Coronary artery (tissue), 2 donors: ENCODE results near the gene LAMB4.
A peak's percentile ranks its signal among the peaks of the same experiment; 100 is the strongest.

Source experiments
- DNase-seq: peaks from one replicate; pipeline ENCODE4 v3.0.0-alpha.2; 2017; ENCODE audit warnings: low spot score
- H3K27ac ChIP-seq, 2 donors: fragments of 200-600 bp; sonication (generic); one replicate each; pipeline ENCODE4 v1.5.1; 2016 to 2019
- H3K4me3 ChIP-seq: fragments of 200-600 bp; sonication (generic); 2 replicates; pipeline ENCODE4 v1.5.1; 2016; ENCODE audit warnings: mild to moderate bottlenecking, moderate library complexity
- TF ChIP-seq, protein P1 (sequence below): fragments of 200-600 bp; sonication (generic); IDR thresholded peaks from one replicate; pipeline ENCODE4 v1.5.1; 2019; ENCODE audit warnings: antibody characterized with exemption

The LAMB4 gene

DNA sequence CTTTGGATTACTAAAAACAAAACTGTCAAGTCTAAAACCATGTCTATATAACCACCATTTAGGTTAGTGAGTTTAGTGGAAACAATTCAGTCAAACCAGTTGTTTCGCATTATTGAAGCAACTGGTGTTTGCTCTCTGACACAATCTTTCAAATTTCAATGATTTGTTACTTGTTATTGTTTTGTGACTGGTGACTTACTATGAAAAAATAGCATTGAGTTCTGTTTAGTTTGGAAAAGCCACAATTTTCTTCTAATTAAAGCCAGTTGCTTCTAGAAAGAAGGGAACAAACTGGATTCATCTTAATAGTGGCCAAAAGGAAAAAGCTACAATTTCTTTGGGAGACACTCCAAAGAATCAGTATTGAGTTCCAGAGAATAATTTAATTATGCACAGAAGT is 30.4 kb downstream of the LAMB4 start:
- Histone ChIP-seq H3K4me3 (no peak overlapping the region), H3K27ac (no peak overlapping the region)
- no peak for DNase-seq
- TF ChIP-seq, protein P1, sequence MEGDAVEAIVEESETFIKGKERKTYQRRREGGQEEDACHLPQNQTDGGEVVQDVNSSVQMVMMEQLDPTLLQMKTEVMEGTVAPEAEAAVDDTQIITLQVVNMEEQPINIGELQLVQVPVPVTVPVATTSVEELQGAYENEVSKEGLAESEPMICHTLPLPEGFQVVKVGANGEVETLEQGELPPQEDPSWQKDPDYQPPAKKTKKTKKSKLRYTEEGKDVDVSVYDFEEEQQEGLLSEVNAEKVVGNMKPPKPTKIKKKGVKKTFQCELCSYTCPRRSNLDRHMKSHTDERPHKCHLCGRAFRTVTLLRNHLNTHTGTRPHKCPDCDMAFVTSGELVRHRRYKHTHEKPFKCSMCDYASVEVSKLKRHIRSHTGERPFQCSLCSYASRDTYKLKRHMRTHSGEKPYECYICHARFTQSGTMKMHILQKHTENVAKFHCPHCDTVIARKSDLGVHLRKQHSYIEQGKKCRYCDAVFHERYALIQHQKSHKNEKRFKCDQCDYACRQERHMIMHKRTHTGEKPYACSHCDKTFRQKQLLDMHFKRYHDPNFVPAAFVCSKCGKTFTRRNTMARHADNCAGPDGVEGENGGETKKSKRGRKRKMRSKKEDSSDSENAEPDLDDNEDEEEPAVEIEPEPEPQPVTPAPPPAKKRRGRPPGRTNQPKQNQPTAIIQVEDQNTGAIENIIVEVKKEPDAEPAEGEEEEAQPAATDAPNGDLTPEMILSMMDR: no peak

DNA sequence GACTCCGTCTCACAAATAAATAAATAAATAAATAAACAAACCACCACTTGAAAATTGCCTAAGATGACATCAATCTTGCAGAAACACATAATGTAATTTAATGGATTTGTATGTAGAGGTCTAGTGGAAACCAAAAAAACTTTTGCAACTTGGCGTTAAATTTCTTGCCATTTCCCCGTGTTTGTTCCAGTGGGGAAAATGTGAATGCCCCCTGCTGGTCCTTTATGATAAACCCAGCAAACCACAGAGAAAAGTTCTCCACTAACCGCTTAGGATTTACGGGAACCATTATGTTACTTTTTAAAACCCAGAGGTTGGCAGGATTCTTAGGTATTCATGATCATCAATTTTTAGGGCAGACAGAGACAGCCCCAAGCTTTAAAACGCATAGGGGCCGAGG is 32.5 kb downstream of the LAMB4 start:
- Histone ChIP-seq H3K27ac (no peak overlapping the region), H3K4me3 (no peak overlapping the region)
- DNase-seq: no peak
- TF ChIP-seq, protein P1: no peak

DNA sequence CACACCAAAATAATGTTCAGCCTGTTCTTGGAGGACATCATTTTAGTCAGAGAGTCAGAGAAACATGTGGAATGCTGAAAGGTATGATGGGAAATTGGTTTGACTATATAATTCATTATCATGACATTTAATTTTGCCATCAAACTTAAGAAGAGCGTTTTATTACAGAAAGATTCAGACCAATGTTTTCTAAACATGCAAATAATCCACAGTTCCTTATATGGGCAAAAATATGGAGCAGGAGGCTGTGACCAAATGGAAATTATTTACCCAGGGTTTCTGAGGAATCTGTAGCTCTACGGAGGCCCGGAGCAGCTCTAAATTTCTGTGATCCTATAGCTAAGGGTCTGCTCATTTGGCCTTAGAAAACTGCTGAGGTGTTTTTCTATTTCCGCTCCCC is 33.2 kb downstream of the LAMB4 start:
- no peak overlapping the region for H3K4me3 ChIP-seq
- no peak for DNase-seq

DNA sequence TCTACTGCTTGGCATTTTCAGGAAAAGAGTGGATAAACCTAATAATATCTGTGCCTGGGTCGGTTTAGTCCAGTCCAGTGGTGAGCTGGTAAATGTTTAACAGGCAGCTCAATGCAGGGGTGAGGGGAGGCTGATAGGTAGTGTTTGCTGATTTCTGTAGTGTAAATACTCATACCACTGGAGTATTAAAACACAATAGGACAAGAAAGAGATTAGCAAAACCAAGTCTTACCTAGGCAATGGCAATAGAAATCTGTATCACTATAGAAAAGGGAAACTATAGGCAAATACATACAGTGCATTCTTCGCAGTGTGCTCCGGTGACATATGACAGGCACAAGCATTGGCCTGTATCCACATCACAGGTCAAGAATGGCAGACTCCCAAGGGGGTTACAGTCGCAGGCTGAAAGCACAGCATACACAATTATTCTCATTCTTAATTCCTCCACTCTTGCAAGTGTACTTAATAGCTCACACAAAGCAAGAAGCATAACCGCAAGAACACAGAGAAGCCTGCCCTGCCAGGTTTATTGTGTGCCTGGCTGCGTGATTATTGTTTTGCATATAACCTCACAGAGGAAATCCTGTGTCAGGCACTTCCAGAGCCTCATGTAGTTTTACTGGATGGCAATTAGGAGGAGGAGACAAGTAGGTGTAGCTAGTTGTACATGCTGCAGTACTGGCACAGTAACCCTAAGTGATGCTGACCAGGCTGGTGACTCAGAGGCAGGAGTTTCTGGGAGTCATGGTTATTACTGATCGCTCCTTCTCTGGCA is 35.0 kb downstream of the LAMB4 start:
- TF ChIP-seq, protein P1: no peak
- Histone ChIP-seq H3K27ac (peak overlapping the region in 1 of 2 donors; percentile 30), H3K4me3 (no peak overlapping the region)
- DNase-seq: no peak

More for the DNA sequence above, 33.2 kb downstream of the LAMB4 start:
- TF ChIP-seq, protein P1: no peak
- no peak overlapping the region for H3K27ac ChIP-seq

DNA sequence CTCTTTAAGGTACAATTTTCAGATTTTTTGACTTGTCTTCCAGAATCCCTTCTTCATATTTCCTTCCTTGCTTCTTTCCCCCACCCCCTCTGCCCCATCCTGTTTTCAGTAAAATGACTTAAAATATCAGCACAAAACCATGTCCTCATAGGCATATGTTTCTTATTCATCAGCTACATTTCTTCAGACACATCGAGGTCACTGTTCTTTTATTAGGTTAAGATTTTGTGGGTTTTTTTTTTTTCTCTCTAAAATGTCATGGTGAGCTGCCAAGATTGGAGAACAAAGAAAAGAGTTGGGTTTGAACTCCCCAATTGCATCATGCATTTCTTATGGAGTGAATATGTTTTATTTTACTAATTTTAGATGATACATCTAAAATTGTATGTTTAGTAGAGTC is 35.8 kb downstream of the LAMB4 start:
- H3K4me3 ChIP-seq: no peak overlapping the region
- H3K27ac ChIP-seq: peak overlapping the region in 1 of 2 donors; percentile 52
- DNase-seq: no peak
- TF ChIP-seq, protein P1: no peak

DNA sequence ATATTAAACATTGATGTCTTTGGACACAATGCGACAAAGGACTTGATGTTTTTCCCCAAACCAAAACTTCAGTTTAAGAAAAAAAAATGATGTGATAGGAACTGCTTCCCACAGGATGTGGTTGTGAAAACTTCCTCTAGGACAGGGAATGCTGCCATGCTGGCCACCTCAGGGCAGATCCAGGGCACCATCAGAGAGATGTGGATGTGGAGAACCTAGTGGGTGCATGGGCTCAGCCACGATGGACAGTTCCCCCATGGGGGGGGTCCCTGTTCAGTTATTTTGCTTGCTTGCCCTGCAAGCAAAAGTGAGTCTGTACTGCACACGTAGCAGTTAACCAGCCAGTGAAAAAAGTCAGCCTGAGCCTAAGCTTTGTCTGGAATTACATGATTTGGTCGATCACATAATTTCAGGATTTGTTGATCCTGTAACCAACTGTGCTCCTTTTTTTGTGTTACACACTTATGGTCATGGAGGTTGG is 36.3 kb downstream of the LAMB4 start:
- no peak overlapping the region for H3K4me3 ChIP-seq
- no peak for DNase-seq
- peak overlapping the region in 1 of 2 donors; percentile 52 for H3K27ac ChIP-seq
- TF ChIP-seq, protein P1: no peak

DNA sequence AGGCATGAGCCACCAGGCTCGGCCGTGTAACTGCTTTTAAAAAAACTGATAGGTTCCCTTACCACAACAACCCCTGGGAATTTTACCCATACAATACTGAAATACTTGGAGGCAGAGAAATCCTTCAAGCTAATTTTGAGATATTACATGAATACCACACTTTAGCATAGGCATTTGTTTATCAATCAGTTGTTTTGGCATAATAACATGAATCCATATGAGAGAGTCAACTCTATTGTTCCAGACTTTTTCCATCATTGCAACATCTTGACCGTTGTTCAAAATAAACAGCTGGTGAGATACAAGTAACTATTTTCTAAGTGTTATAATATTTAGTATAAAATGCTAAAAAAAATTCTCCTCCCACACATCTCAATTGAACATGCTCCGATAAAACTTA is 36.8 kb downstream of the LAMB4 start:
- TF ChIP-seq, protein P1: no peak
- DNase-seq: no peak
- peak overlapping the region in 1 of 2 donors; percentile 43 for H3K27ac ChIP-seq
- H3K4me3 ChIP-seq: no peak overlapping the region
